ENCODE measurements around the gene MKRN2. TPM values are rescaled to one million over a fixed set of nuclear protein-coding genes. Genes with fewer than 3 reads are reported as not detected.

Gene MKRN2
- total RNA-seq, 4 donors from 2014 or later = 21.5 to 28.9 (median 23.6) TPM

DNA sequence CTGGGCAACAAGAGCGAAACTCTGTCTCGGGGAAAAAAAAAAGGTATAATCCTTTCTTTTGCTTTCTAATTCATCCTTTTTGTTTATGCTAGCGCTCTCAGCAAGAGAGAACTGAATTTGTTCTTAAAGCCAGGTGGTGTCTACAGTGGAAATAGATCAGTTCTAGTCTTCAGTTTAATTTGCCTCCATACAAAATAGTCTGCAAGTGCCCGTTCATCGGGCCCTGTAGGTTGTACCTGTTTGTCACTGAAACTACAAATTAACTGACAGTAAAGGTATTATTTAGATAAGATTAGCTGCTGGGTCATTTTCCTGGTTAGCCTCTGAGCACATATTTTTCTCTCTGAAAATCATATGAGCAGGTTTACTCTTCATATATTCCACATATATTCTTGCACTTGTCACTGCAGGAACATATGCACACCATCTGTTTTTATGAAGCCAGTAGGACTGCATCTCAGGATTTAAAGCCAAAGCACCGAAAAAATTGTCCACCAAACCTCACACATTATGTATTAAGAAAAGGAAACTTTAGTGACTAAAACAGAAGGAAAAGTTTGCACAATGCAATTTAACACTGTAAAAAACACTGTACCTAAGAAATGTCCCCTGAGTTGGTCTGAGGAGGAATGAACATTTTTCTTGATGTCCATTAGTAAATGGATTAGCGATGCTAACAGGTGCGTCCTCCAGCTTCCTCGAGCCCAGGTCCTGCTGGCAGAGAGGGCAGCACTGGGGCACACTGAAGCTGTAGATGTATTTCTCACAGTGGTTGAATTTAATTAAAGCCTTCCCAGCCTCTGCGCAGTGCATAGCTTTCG is 12.0 kb upstream of the MKRN2 start:
- Histone ChIP-seq H3K4me3 (peak overlapping the region in 3 of 4 donors; percentile 18 to 70 (median 53)), H3K4me1 (no peaks in the 10 kb centered on the region), H3K9me3 (no peaks in the 10 kb centered on the region), H3K27ac (peak overlapping the region in 3 of 4 donors; percentile 57 to 95 (median 74)), H3K27me3 (no peaks in the 10 kb centered on the region), H3K36me3 (peaks cover 0 to 14% (median 0%) of the 10 kb centered on the region in 3 donors)
- no peak for DNase-seq
- peak; percentile 88 to 91 for TF ChIP-seq POLR2A (IDR thresholded peaks at IDR 0.05)
- TF ChIP-seq CTCF (IDR thresholded peaks at IDR 0.05) = peak in 1 of 6 experiments; percentile 7

DNA sequence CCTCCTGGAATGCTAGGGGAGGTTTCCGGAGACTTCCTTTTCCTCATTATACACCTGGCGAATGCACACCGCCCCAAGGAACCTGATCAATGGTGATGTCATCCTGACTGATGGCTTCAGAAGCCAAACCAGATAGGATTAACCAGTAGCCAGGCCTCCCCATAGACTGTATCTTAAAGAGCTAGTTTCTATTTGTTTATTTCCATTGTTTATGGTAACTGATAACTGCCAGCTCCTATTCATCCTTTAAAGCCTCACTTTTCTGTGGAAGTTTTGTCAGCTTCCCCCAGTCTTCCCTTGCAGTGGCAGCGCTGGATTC is 11.5 kb upstream of the MKRN2 start, which contains the start of gene MKRN2OS:
Gene MKRN2OS, minus strand, starts transcription at position 27 of the 319 bp plus-strand sequence. CDS start 35 bp downstream, outside the sequence.
- H3K9me3 ChIP-seq = no peaks in the 10 kb centered on the region
- H3K4me3 ChIP-seq = peak within 1 kb of the TSS in 3 of 4 donors; percentile 18 to 70 (median 53)
- DNase-seq = peak in 2 of 3 donors; percentile 75 to 86
- no peaks in the 10 kb centered on the region for H3K4me1 ChIP-seq
- H3K27me3 ChIP-seq = no peaks in the 10 kb centered on the region
- peaks cover 0 to 8% (median 0%) of the 10 kb centered on the region in 3 donors for H3K36me3 ChIP-seq
- H3K27ac ChIP-seq = peak within 1 kb of the TSS in 3 of 4 donors; percentile 57 to 95 (median 74)
- TF ChIP-seq POLR2A (IDR thresholded peaks at IDR 0.05) (no peak), CTCF (IDR thresholded peaks at IDR 0.05) (no peak)

DNA sequence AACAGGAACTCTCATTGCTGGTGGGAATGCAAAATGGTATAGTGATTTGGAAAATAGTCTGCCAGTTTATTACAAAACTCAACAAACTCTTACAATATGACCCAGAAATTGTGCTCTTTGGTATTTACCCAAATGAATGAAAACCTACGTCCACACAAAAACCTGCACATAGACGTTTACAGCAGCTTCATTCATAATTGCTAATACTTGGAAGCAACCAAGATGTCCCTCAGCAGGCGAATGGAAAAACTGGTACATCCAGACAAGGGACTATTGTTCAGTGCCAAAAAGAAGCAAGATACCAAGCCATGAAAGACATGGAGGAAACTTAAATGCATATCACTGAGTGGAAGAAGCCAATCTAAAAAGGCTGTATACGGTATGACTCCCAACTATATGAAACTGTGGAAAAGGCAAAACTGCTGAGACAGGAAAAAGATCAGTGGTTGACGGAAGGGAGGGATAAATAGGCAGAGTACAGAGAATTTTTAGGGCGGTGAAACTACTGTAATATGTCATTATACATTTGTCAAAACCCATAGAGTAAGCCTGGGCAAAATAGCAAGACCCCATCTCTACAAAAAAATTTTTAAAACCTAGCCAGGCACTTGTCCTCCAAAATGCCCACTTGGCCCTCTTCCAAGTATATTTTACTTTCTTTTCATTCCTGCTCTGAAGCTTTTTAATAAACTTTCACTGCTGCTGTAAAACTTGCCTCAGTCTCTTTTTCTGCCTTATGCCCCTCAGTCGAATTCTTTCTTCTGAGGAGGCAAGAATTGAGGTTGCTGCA is 6.7 kb upstream of the MKRN2 start:
- Histone ChIP-seq H3K27me3 (no peaks in the 10 kb centered on the region), H3K9me3 (no peaks in the 10 kb centered on the region), H3K4me1 (peaks cover 0 to 9% (median 0%) of the 10 kb centered on the region in 4 donors), H3K27ac (no peak overlapping the region), H3K4me3 (no peak overlapping the region), H3K36me3 (no peaks in the 10 kb centered on the region)
- TF ChIP-seq CTCF (IDR thresholded peaks at IDR 0.05) = no peak
- no peak for TF ChIP-seq POLR2A (IDR thresholded peaks at IDR 0.05)
- no peak for DNase-seq

GRCh38 chr3:12553921-12554391 is 2.9 kb upstream of the MKRN2 start:
- no peaks in the 10 kb centered on the region for H3K36me3 ChIP-seq
- H3K9me3 ChIP-seq = no peaks in the 10 kb centered on the region
- DNase-seq = peak in 2 of 3 donors; percentile 50 to 60
- no peaks in the 10 kb centered on the region for H3K27me3 ChIP-seq
- TF ChIP-seq POLR2A (IDR thresholded peaks at IDR 0.05) = no peak
- TF ChIP-seq CTCF (IDR thresholded peaks at IDR 0.05) = no peak
- no peak overlapping the region for H3K27ac ChIP-seq
- peak overlapping the region; percentile 21 to 46 (median 38) for H3K4me3 ChIP-seq
- peaks cover 0 to 25% (median 2%) of the 10 kb centered on the region in 4 donors for H3K4me1 ChIP-seq

DNA sequence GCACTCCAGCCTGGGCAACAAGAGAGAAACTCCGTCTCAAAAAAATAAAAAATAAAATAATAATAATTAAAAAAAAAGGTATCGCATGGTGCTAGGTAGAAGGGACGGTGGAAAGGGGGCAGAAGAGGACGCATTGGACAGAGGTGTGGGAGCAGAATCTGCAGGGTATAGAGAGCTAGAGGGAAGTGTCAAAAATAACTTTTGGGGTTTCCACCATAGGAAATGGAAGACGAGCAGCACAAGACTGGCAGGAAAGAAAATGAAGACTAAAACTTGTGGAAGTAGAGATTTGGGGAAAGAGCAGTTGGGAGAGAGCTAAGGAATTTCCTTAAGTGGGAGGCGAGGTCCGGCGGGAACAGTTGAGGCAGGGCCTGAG is 585 bp upstream of the MKRN2 start:
- no peak for DNase-seq
- no peak for TF ChIP-seq CTCF (IDR thresholded peaks at IDR 0.05)
- TF ChIP-seq POLR2A (IDR thresholded peaks at IDR 0.05) = no peak
- Histone ChIP-seq H3K27ac (peak overlapping the region; percentile 90 to 95 (median 94)), H3K27me3 (no peaks in the 10 kb centered on the region), H3K36me3 (no peaks in the 10 kb centered on the region), H3K4me1 (peaks cover 0 to 47% (median 2%) of the 10 kb centered on the region in 4 donors), H3K4me3 (peak overlapping the region; percentile 71 to 91 (median 75)), H3K9me3 (no peaks in the 10 kb centered on the region)

Data from Peyer's patch (tissue), 4 donors.